ENCODE results near the gene FOXP1. TPM values are rescaled to one million over a fixed set of nuclear protein-coding genes. Genes with fewer than 3 reads are reported as not detected.

The FOXP1 gene
- total RNA-seq, 1 donor from 2014 or later = 107 TPM

DNA sequence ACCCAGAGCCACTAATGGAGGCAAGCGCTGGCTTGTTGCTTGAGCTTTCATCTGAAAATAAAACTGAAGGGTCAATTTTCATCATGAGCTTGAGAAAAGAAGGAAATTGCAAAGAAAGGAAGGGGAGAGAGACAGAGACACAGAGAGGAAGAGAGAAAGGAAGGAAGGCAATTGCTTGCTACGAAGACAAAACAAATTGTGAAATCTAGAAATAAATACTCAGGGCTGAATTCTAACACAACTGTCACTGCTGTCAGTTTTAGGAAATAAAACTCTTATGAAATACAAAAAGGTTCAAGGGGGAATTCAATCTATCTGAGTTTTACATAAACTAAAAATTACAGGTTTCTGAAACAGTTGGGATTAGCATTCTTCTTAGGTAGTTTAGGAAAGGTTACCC is 36.7 kb downstream of the FOXP1 start:
- Histone ChIP-seq H4K20me1 (ENCODE audit: insufficient read depth, low read length) (peaks cover 12% of the 10 kb centered on the region), H3K9ac (ENCODE audit: low read length) (no peak overlapping the region), H3K36me3 (ENCODE audit: insufficient read depth, low read length) (peaks cover 13% of the 10 kb centered on the region), H3K4me2 (ENCODE audit: low read length) (no peak overlapping the region), H3K9me3 (ENCODE audit: insufficient read depth, low read depth, low read length) (no peaks in the 10 kb centered on the region), H3K4me3 (ENCODE audit: insufficient read depth, low read depth, low read length) (no peak overlapping the region), H3K27ac (ENCODE audit: low read depth, low read length) (no peak overlapping the region), H3K4me1 (ENCODE audit: insufficient read depth, low read length) (peaks cover 28% of the 10 kb centered on the region), H2AFZ (ENCODE audit: low read depth, low read length) (no peak overlapping the region), H3K79me2 (ENCODE audit: insufficient read depth, low read length) (peaks cover 86% of the 10 kb centered on the region), H3K27me3 (ENCODE audit: insufficient read depth, low read length) (no peaks in the 10 kb centered on the region)
- no peaks in the 10 kb centered on the region for H3K9me3 Mint-ChIP-seq (ENCODE audit: unreplicated experiment)
- H3K4me3 Mint-ChIP-seq (ENCODE audit: unreplicated experiment) = no peak overlapping the region
- H3K4me1 Mint-ChIP-seq (ENCODE audit: low read depth, unreplicated experiment) = peaks cover 47% of the 10 kb centered on the region
- no peak for TF ChIP-seq EZH2 (IDR thresholded peaks at IDR 0.05; ENCODE audit: insufficient read depth, low read length)
- TF ChIP-seq, protein P1, sequence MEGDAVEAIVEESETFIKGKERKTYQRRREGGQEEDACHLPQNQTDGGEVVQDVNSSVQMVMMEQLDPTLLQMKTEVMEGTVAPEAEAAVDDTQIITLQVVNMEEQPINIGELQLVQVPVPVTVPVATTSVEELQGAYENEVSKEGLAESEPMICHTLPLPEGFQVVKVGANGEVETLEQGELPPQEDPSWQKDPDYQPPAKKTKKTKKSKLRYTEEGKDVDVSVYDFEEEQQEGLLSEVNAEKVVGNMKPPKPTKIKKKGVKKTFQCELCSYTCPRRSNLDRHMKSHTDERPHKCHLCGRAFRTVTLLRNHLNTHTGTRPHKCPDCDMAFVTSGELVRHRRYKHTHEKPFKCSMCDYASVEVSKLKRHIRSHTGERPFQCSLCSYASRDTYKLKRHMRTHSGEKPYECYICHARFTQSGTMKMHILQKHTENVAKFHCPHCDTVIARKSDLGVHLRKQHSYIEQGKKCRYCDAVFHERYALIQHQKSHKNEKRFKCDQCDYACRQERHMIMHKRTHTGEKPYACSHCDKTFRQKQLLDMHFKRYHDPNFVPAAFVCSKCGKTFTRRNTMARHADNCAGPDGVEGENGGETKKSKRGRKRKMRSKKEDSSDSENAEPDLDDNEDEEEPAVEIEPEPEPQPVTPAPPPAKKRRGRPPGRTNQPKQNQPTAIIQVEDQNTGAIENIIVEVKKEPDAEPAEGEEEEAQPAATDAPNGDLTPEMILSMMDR (IDR thresholded peaks at IDR 0.05; ENCODE audit: insufficient read depth, low read depth, low read length) = no peak
- FAIRE-seq = no peak
- H3K36me3 Mint-ChIP-seq (ENCODE audit: low read depth, unreplicated experiment) = peaks cover 7% of the 10 kb centered on the region
- no peaks in the 10 kb centered on the region for H3K27me3 Mint-ChIP-seq (ENCODE audit: low read depth, unreplicated experiment)
- no peak for DNase-seq (ENCODE audit: low read depth)
- H3K27ac Mint-ChIP-seq (ENCODE audit: unreplicated experiment) = no peak overlapping the region

DNA sequence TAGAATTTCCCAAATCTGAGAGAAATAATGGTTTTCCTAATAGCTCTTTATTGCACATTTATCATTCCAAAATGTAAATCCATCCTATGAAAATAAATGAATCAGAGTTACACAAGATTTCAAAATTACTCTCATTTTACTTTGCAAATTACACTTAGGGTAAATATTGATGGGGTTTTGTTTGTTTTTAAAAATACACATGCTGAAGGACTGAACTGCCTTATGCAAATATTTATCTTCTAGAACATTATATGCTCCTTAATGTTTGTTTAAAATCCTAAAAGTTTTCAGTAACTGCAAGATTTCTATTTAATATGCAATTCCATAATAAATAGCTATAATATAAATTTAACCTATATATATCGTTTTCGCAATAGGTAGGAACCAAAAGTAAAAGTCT is 38.2 kb downstream of the FOXP1 start:
- Histone ChIP-seq H3K36me3 (ENCODE audit: insufficient read depth, low read length) (peaks cover 13% of the 10 kb centered on the region), H3K4me2 (ENCODE audit: low read length) (no peak overlapping the region), H3K79me2 (ENCODE audit: insufficient read depth, low read length) (peaks cover 88% of the 10 kb centered on the region), H3K9ac (ENCODE audit: low read length) (no peak overlapping the region), H3K27me3 (ENCODE audit: insufficient read depth, low read length) (no peaks in the 10 kb centered on the region), H4K20me1 (ENCODE audit: insufficient read depth, low read length) (peaks cover 12% of the 10 kb centered on the region), H3K4me3 (ENCODE audit: insufficient read depth, low read depth, low read length) (no peak overlapping the region), H3K9me3 (ENCODE audit: insufficient read depth, low read depth, low read length) (no peaks in the 10 kb centered on the region), H3K4me1 (ENCODE audit: insufficient read depth, low read length) (peaks cover 30% of the 10 kb centered on the region), H2AFZ (ENCODE audit: low read depth, low read length) (no peak overlapping the region), H3K27ac (ENCODE audit: low read depth, low read length) (no peak overlapping the region)
- no peaks in the 10 kb centered on the region for H3K9me3 Mint-ChIP-seq (ENCODE audit: unreplicated experiment)
- FAIRE-seq = no peak
- H3K4me3 Mint-ChIP-seq (ENCODE audit: unreplicated experiment) = no peak overlapping the region
- H3K27ac Mint-ChIP-seq (ENCODE audit: unreplicated experiment) = no peak overlapping the region
- no peak for DNase-seq (ENCODE audit: low read depth)
- H3K36me3 Mint-ChIP-seq (ENCODE audit: low read depth, unreplicated experiment) = peaks cover 7% of the 10 kb centered on the region
- TF ChIP-seq EZH2 (IDR thresholded peaks at IDR 0.05; ENCODE audit: insufficient read depth, low read length) = no peak
- TF ChIP-seq, protein P1 (IDR thresholded peaks at IDR 0.05; ENCODE audit: insufficient read depth, low read depth, low read length) = no peak
- H3K4me1 Mint-ChIP-seq (ENCODE audit: low read depth, unreplicated experiment) = peaks cover 47% of the 10 kb centered on the region
- H3K27me3 Mint-ChIP-seq (ENCODE audit: low read depth, unreplicated experiment) = no peaks in the 10 kb centered on the region

DNA sequence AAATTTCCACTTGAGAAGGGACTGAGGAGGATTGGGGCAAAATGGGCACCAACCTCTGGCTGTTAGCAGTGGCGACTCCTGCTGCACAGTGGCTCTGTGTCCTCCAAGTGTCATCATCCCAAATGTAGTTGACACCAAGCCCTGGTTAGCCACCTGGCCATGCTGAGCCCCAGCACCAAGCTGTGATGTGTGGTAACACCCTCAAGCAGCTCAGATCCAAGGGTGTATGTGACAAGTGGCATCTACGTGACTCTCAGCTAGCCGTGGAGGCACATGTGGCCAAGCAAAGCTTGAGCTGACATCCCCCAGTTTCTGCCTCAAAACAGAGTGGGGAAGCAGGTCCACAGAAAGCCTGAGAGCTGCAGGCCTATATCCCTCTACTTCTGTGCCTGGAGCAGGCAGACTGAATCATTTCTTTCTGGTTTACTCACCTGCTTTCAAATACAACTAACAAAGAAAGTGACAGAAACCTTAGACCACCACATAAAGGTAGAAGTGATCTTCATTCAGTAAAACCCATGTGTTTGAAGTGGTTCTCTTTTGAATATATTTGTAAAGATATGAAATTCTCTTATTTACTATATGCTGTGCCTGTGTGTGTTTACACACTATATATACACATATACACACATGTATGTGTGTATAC is 40.0 kb downstream of the FOXP1 start:
- Mint-ChIP-seq H3K36me3 (ENCODE audit: low read depth, unreplicated experiment) (peaks cover 9% of the 10 kb centered on the region), H3K27me3 (ENCODE audit: low read depth, unreplicated experiment) (no peaks in the 10 kb centered on the region), H3K9me3 (ENCODE audit: unreplicated experiment) (no peaks in the 10 kb centered on the region), H3K27ac (ENCODE audit: unreplicated experiment) (no peak overlapping the region), H3K4me1 (ENCODE audit: low read depth, unreplicated experiment) (peaks cover 49% of the 10 kb centered on the region), H3K4me3 (ENCODE audit: unreplicated experiment) (no peak overlapping the region)
- Histone ChIP-seq H3K27me3 (ENCODE audit: insufficient read depth, low read length) (no peaks in the 10 kb centered on the region), H3K4me3 (ENCODE audit: insufficient read depth, low read depth, low read length) (no peak overlapping the region), H3K4me2 (ENCODE audit: low read length) (peak overlapping the region; percentile 71), H3K79me2 (ENCODE audit: insufficient read depth, low read length) (peaks cover 81% of the 10 kb centered on the region), H3K4me1 (ENCODE audit: insufficient read depth, low read length) (peaks cover 30% of the 10 kb centered on the region), H2AFZ (ENCODE audit: low read depth, low read length) (no peak overlapping the region), H3K36me3 (ENCODE audit: insufficient read depth, low read length) (peaks cover 10% of the 10 kb centered on the region), H3K27ac (ENCODE audit: low read depth, low read length) (peak overlapping the region; percentile 60), H3K9me3 (ENCODE audit: insufficient read depth, low read depth, low read length) (no peaks in the 10 kb centered on the region), H4K20me1 (ENCODE audit: insufficient read depth, low read length) (peaks cover 12% of the 10 kb centered on the region), H3K9ac (ENCODE audit: low read length) (peak overlapping the region; percentile 48)
- TF ChIP-seq, protein P1 (IDR thresholded peaks at IDR 0.05; ENCODE audit: insufficient read depth, low read depth, low read length) = no peak
- FAIRE-seq (peak; percentile 41), DNase-seq (ENCODE audit: low read depth) (no peak)

All from astrocyte (in vitro differentiated cells and primary cell).